GM21619 (cell line): ENCODE results near the gene ROBO1.
"Not testable (repeated sequence)": the region's sequence is repeated elsewhere in the genome, so short reads cannot be mapped to it uniquely, and the experiment has no call there.

ENCODE experiments used
- ATAC-seq: cut with Tn5 transposase; IDR thresholded peaks from one replicate; pipeline ENCODE4 v1.9.1; 2021; ENCODE audit not compliant: unreplicated experiment

The ROBO1 gene

GRCh38 chr3:79325833-79326383 is 441.9 kb downstream of the ROBO1 start:
- not testable (repeated sequence) for ATAC-seq

DNA sequence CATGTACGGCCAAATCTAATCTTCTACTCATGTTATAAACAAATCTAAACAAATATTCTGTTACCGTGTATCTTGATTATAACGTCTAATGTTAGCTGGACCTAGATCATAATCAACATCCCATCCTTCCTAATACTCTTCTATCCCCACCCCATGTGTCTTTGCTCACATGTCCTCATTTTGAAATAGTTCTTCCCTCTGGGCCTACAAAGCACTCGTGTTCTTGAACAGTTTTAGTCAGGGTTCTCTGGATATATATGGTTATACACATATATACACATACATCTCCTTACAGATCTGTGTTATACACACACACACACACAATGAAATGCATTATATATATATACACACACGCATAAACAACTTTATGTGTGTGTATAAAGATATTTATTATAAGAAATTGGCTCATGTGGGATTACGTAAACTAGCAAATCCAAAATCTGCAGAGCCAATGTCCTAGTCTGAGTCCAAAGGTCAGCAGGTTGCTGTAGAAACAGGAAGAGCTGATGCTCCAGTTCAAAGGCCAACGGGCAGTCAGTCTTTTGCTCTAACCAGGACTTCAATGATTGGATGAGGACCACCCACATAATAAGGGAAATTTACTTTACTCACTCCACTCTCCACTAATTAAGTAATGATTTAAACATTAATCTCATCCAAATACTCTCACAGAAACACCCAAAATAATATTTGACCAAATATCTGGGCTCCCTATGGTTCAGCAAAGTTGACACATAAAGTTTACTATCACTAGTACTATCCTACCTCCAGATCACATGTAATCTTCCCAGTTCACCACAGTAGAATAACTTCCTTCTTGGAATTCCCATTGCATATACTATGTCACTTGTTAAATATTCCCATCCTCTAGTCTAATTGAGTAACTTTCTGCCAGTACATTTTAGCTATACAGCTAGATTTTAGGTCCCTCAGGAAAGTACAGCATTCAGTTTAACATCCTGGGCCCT is 450.0 kb downstream of the ROBO1 start:
- ATAC-seq, result no peak

DNA sequence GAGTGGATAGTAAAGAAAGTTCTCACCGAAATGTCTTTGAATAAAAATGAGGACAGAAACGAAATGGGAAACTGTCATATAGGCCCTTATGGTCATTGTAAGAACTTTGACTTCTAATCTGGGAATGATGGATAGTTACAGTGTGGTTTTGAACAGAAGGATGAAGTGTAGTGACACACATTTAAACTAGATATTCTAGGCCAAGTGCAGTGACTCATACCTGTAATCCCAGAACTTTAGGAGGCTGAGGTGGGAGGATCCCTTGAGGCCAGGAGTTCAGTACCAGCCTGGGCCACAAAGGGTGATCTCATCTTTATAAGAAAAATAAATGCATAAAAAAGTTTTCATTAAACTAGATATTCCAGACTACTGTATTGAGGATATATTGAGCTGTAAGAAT is 452.8 kb downstream of the ROBO1 start:
- ATAC-seq, result no peak

DNA sequence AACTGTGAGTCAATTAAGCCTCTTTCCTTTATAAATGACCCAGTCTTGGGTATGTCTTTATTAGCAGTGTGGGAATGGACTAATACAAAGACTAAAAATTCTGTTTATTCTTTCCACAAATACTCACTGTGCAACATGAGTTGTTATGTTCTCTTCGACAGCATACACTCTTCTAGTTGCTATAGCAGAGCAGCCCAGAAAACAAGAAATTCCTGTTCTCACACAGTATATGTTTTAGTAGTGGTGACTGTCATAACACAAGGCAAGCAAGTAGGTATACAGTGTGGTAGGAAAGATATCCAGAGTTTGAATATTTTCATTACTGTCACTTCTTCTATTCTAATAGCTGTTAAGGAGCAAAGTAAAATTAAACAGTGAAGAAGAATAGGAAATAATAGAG is 453.3 kb downstream of the ROBO1 start:
- ATAC-seq, result no peak

DNA sequence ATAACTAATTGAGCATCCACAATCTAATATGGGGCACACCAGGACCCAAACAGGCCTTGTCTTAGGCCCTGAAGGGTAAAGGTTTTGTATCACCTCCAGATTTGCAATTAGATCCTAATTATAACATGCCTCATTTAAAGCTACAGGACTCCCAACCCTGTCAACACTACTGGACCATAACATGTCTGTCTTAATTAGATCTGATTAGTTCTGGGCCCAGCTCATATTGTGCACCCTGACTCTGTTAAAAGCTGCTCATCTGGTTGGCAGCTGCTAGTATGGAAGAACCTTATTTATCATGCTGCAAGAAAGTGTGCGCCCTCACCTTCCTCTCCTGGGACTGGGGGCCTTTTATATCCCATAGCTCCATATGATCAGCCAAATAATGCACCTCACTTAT is 457.8 kb downstream of the ROBO1 start:
- no peak for ATAC-seq

GRCh38 chr3:79306934-79307570 is 460.7 kb downstream of the ROBO1 start:
- no peak for ATAC-seq

GRCh38 chr3:79299949-79300635 is 467.7 kb downstream of the ROBO1 start:
- ATAC-seq, result not testable (repeated sequence)

GRCh38 chr3:79297245-79297960 is 470.4 kb downstream of the ROBO1 start:
- ATAC-seq, result no peak

DNA sequence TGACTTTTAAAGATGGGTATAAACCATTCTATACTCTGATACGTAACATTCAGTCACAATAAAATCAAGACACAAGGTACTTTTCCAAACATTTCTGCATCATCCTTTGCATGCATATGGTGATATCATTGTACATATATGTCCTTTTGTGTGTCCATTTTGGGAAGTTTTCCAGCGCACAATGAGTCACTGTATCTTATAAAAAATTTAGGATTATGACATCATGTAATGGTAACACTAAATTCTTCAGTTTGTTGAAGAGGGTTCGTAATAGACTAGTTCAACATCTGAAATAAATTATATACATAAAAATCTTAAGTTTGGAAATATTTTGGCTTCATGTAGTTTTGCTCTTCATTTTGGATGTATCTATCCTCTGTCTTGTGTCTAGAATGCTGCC is 480.9 kb downstream of the ROBO1 start:
- ATAC-seq, result no peak

DNA sequence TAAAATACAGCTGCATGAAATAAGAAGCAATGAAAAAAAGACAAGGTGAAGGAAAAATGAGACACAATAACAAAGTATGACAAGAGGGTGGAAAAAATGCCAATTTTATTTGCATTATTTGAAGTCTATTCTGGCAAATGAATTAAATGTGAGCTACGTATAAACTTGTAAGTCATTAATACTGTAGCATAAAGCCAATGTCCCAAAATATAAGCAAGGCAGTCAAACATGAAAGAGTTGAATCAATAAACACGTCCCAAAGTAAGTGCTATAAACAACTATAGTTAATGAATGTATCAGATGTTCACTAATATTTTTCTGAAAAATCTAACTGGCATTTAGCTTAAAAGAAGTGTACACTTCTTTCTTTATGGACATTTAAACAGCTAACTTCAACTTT is 481.9 kb downstream of the ROBO1 start:
- no peak for ATAC-seq

DNA sequence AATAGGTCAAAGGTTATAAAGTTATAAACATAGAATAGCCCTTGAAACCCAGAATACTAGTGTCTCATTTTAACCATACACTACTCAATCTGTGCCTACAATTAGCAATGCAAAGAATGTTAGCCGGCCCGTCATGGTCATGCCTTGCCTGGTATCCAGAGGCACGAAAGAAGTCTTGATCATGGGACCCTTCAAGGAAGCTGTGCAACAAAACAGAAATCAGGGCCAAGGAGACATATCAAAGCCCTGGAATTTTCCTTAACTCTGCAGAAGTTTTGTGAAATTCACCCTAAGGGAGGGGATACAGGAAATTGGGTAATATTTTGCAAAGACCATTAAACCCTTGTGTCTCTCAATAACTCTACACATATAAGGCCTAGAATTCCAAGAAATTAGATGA is 482.4 kb downstream of the ROBO1 start:
- no peak for ATAC-seq

DNA sequence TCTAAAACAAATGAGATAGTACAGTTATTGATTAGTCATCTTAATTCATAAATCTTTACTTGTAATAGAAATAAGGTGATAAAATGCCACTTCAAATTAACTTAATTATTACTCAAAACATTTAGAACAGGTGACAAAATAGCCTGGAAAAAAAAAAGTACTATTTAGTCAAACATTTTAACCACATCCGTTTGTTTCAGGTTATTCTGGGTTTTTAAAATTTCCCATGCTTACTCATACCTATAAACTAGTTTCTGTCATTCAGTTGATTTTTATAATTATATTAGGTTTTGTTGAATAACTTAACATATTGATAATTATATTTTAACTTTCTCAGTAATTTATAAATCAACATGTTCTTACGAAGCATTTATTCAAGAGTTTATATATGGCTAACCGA is 483.0 kb downstream of the ROBO1 start:
- no peak for ATAC-seq

GRCh38 chr3:79278681-79279080 is 489.1 kb downstream of the ROBO1 start:
- ATAC-seq, result no peak

- ATAC-seq, result no peak
Measured at GRCh38 chr3:79268422-79268821, 499.4 kb downstream of the ROBO1 start.

DNA sequence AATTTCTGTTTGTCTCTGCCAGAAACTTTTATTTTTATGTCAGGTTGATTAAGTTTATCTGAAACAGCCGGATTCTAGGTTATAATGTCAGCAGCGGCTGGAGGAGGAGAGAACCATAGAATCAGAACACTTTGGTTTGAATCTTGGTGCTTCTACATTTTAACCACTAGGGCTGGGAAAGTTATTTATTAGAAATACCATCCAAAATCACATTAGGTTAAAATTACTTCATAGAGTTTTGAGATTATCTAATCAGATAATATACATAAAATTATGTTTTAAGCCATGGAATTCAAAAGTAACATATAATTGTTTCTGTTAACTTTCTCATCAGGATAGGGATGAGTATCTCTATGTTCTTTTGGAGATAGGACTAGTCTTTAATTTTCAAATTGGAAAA is 502.9 kb downstream of the ROBO1 start:
- ATAC-seq, result no peak

DNA sequence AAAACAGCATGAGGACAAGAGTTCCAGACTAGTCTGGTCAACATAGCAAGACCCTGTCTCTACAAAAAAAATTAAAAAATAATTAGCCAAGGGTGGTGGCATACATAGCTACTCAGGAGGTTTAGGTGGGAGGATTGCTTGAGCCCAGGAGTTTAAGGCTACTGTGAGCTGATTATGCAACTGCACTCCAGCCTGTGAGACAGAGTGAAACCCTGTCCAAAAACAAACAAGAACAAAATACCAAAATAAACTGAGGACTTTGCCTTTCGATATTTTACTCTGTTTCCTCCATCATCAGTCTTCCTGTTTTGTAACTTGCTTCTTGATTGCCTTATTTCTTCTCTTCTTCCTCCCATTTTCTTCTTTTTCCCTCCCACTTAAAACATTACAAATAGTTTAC is 504.4 kb downstream of the ROBO1 start:
- no peak for ATAC-seq

- no peak for ATAC-seq
Measured at GRCh38 chr3:79258479-79258878, 509.3 kb downstream of the ROBO1 start.

DNA sequence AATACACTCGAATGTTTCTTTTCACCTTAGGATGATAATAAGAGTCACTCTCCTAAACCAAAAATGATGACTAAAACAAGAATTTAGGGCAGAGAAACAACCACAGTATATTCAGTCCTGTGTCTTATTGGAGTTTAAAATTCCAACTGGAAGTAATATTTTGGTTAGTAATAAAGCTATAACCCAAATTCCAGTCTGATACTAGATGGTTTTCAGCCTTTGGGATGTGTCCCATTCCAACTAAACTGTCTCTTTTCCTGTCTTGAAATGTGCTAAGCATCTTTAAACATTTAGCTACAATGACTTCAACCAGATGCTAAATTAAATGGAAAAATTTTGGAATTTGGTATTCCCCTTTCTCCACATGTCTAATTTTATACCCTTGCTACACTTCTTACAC is 510.0 kb downstream of the ROBO1 start:
- no peak for ATAC-seq

DNA sequence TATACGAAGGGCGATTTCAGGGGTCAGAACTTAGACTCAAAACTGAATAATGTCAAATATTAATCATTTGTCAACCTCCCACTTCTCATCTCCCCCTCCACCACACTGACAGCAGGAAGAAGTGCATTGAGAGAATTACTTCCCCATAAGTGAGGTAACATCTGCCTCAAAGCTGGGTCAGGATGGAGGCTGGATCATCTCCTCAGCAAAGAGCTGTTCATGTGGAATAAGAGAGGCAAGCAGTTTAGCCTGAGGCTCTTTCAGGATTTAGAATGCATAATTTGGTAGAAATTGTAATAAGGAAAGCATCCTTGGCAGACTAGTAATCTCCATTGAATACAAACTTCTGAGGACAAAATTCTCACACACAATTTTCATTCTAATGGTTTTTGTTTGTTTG is 512.1 kb downstream of the ROBO1 start:
- no peak for ATAC-seq

GRCh38 chr3:79255292-79255691 is 512.5 kb downstream of the ROBO1 start:
- ATAC-seq, result no peak

DNA sequence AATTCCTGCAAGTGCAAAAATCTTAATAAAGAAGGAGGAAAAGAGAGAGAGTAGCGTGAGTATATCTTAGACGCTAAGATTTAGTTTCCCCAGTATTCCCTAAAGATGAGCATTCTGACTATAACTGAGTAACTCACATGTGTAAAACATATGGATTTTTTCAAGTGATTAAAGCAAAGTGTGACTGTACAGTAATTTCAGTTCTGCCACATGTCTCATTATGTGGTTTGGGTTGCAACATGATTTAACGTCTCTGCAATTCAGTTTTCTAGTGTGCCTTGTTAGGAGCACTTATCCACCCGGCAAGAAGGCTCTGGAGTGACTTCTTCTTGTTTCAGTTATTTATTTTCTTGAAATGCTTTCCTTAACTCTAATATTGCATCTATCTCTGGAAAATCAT is 514.1 kb downstream of the ROBO1 start:
- no peak for ATAC-seq
